T-cell (primary cell): ENCODE results near the gene DDIAS. TPM values are rescaled to one million over a fixed set of nuclear protein-coding genes. Genes with fewer than 3 reads are reported as not detected.

ENCODE experiments used
- ATAC-seq, 4 experiments: fragments of 200-7000 bp in 3 of 4; fragments of 150-1000 bp in 1 of 4; cut with Tn5 transposase; replicated peaks in 1 of 4; 1 replicate in 3 of 4; 2 replicates in 1 of 4; pipeline ENCODE4 v1.10.0; 2021; ENCODE audit warnings: moderate library complexity in 3 of 4, mild to moderate bottlenecking in 2 of 4, moderate number of reproducible peaks in 1 of 4
- CTCF ChIA-PET, 2 donors: fragments of 300-600 bp; sonication (Branson Sonifier 250); formaldehyde crosslinking; loops; one replicate each; lab custom pipeline; 2022; ENCODE audit warnings: antibody characterized with exemption in 2 of 2; lab: Charles Lee
- POLR2A ChIA-PET, 2 donors: fragments of 300-600 bp; sonication (Branson Sonifier 250); formaldehyde crosslinking; loops; one replicate each; lab custom pipeline; 2022; ENCODE audit warnings: antibody characterized with exemption in 2 of 2; lab: Charles Lee
- DNase-seq, 35 experiments: peaks; one replicate each; pipeline versions ENCODE4 v3.0.0 to v3.0.0-alpha.2; 2013 to 2023
- H3K27ac ChIP-seq: one replicate; pipeline ENCODE4 v1.5.1; 2013; ENCODE audit warnings: low read length
- H3K27me3 ChIP-seq, 2 experiments: replicated peaks in 1 of 2; 1 replicate in 1 of 2; 2 replicates in 1 of 2; pipeline versions ENCODE4 v1.6.1 to v1.7.0; 2013; ENCODE audit warnings: low read length in 1 of 2, mixed read lengths in 1 of 2; ENCODE audit not compliant: control insufficient read depth in 2 of 2, insufficient read depth in 2 of 2; ENCODE audit errors: extremely low read depth in 1 of 2
- H3K36me3 ChIP-seq, 2 donors: 1 replicate in 1 of 2; 2 replicates in 1 of 2; pipeline versions ENCODE4 v1.6.1 to v1.7.0; 2013; ENCODE audit warnings: low read length in 1 of 2; ENCODE audit not compliant: control insufficient read depth in 2 of 2, insufficient read depth in 1 of 2; ENCODE audit errors: extremely low read depth in 1 of 2
- H3K4me1 ChIP-seq, 2 experiments: 1 replicate in 1 of 2; 2 replicates in 1 of 2; pipeline versions ENCODE4 v1.6.1 to v1.7.0; 2013; ENCODE audit warnings: low read length in 2 of 2, mixed read lengths in 1 of 2; ENCODE audit not compliant: insufficient read depth in 2 of 2, control insufficient read depth in 1 of 2; ENCODE audit errors: extremely low read depth in 1 of 2
- H3K4me3 ChIP-seq, 2 donors: 1 replicate in 1 of 2; 2 replicates in 1 of 2; pipeline versions ENCODE4 v1.5.1 to v1.7.0; 2013; ENCODE audit warnings: mild to moderate bottlenecking in 2 of 2, low read length in 1 of 2, moderate library complexity in 1 of 2; ENCODE audit not compliant: control insufficient read depth in 1 of 2; ENCODE audit errors: extremely low read depth in 1 of 2
- H3K9me3 ChIP-seq: 2 replicates; pipeline ENCODE4 v1.7.0; 2013
- H3K27ac Mint-ChIP-seq, 2 donors: one replicate each; pipeline ENCODE4 v1.8.0; 2020 to 2021; ENCODE audit warnings: mild to moderate bottlenecking in 2 of 2, mixed read lengths in 2 of 2
- H3K27me3 Mint-ChIP-seq, 2 donors: one replicate each; pipeline ENCODE4 v1.8.0; 2021 to 2022; ENCODE audit warnings: mixed read lengths in 2 of 2
- H3K36me3 Mint-ChIP-seq: one replicate; pipeline ENCODE4 v1.8.0; 2021; ENCODE audit warnings: mixed read lengths
- H3K4me1 Mint-ChIP-seq, 3 donors: one replicate each; pipeline ENCODE4 v1.8.0; 2020 to 2022; ENCODE audit warnings: mixed read lengths in 3 of 3, mild to moderate bottlenecking in 1 of 3
- H3K4me3 Mint-ChIP-seq, 3 donors: one replicate each; pipeline ENCODE4 v1.8.0; 2020 to 2022; ENCODE audit warnings: mild to moderate bottlenecking in 3 of 3, mixed read lengths in 3 of 3, moderate library complexity in 3 of 3
- H3K9me3 Mint-ChIP-seq, 3 donors: one replicate each; pipeline ENCODE4 v1.8.0; 2020 to 2022; ENCODE audit warnings: mixed read lengths in 3 of 3
- WGBS: methylation state at CpG from one replicate; pipeline ENCODE4 v1.1.5; 2013; ENCODE audit warnings: missing lambda C conversion rate; ENCODE audit not compliant: insufficient coverage; 5-methylcytosine and 5-hydroxymethylcytosine counted together
- total RNA-seq, 35 experiments: library from RNA in 6 of 35; stranded (reverse) in 6 of 35; fragments of 120-200 nt in 1 of 35; gene quantifications; one replicate each; pipeline versions ENCODE4 v1.2.1 to v1.2.4 and lab custom pipeline; 2013 to 2026

DDIAS gene
- total RNA-seq, 5 donors from 2014 or later (not counting 1 experiment from before 2014, with no cell fraction given), result 0.55 to 1.9 (median 1.3) TPM

- ATAC-seq (no peak), DNase-seq (no peak)
- ChIA-PET CTCF (interaction anchor here in 1 of 2 donors (1.3 kb wide), 1 partner anchor 9 kb away, joined by 3 read pairs; no protein-coding TSS in a partner anchor), POLR2A (interaction anchor here in 1 of 2 donors (0.6 kb wide), 1 partner anchor 238 kb away, joined by 3 read pairs; no protein-coding TSS in a partner anchor)
- Mint-ChIP-seq H3K27me3 (no peaks in the 10 kb centered on the region), H3K9me3 (no peaks in the 10 kb centered on the region), H3K4me1 (peaks cover 3 to 8% (median 7%) of the 10 kb centered on the region in 3 donors), H3K36me3 (peaks cover 27% of the 10 kb centered on the region), H3K27ac (no peak overlapping the region), H3K4me3 (no peak overlapping the region)
- no peaks in the 10 kb centered on the region for H3K36me3 ChIP-seq
- no peaks in the 10 kb centered on the region for H3K9me3 ChIP-seq
- H3K27me3 ChIP-seq, result no peaks in the 10 kb centered on the region
- H3K27ac ChIP-seq, result no peak overlapping the region
- no peaks in the 10 kb centered on the region for H3K4me1 ChIP-seq
- no CpG with 5 or more reads among the region's 1 CpG for WGBS
- no peak overlapping the region for H3K4me3 ChIP-seq
Observed at GRCh38 chr11:82858556-82859091, 42.9 kb upstream of the DDIAS start.

- Mint-ChIP-seq H3K27me3 (no peaks in the 10 kb centered on the region), H3K27ac (no peak overlapping the region), H3K4me1 (peaks cover 0 to 5% (median 3%) of the 10 kb centered on the region in 3 donors), H3K4me3 (no peak overlapping the region), H3K9me3 (no peaks in the 10 kb centered on the region), H3K36me3 (peaks cover 23% of the 10 kb centered on the region)
- ATAC-seq (no peak), DNase-seq (no peak)
- no peaks in the 10 kb centered on the region for H3K36me3 ChIP-seq
- no peak overlapping the region for H3K27ac ChIP-seq
- 100% methylated on average over 1 of the region's 2 CpGs for WGBS
- H3K4me1 ChIP-seq, result no peaks in the 10 kb centered on the region
- H3K4me3 ChIP-seq, result no peak overlapping the region
- no peaks in the 10 kb centered on the region for H3K9me3 ChIP-seq
- H3K27me3 ChIP-seq, result no peaks in the 10 kb centered on the region
- ChIA-PET CTCF (interaction anchor here (0.6 to 1.3 kb wide), 3 partner anchors 7 to 142 kb away, joined by 3 read pairs; no protein-coding TSS in a partner anchor), POLR2A (no interaction called here)
Observed at GRCh38 chr11:82859750-82860149, 41.8 kb upstream of the DDIAS start.

GRCh38 chr11:82862379-82862778 is 39.2 kb upstream of the DDIAS start:
- POLR2A ChIA-PET, result no interaction called here
- CTCF ChIA-PET, result no interaction called here
- no peaks in the 10 kb centered on the region for H3K9me3 ChIP-seq
- H3K27ac ChIP-seq, result no peak overlapping the region
- no peaks in the 10 kb centered on the region for H3K36me3 ChIP-seq
- 90% methylated on average over 1 of the region's 2 CpGs for WGBS
- H3K27ac Mint-ChIP-seq, result no peak overlapping the region
- H3K9me3 Mint-ChIP-seq, result no peaks in the 10 kb centered on the region
- H3K27me3 Mint-ChIP-seq, result no peaks in the 10 kb centered on the region
- DNase-seq, result no peak
- H3K4me3 Mint-ChIP-seq, result no peak overlapping the region
- H3K27me3 ChIP-seq, result no peaks in the 10 kb centered on the region
- ATAC-seq, result no peak
- H3K36me3 Mint-ChIP-seq, result peaks cover 15% of the 10 kb centered on the region
- H3K4me3 ChIP-seq, result no peak overlapping the region
- H3K4me1 ChIP-seq, result no peaks in the 10 kb centered on the region
- peaks cover 3 to 8% (median 6%) of the 10 kb centered on the region in 3 donors for H3K4me1 Mint-ChIP-seq

- POLR2A ChIA-PET, result no interaction called here
- CTCF ChIA-PET, result interaction anchor here (0.6 to 1.1 kb wide), 3 partner anchors 8 to 146 kb away, joined by 3 to 5 read pairs (median 3); no protein-coding TSS in a partner anchor
Observed at GRCh38 chr11:82863209-82863608, 38.3 kb upstream of the DDIAS start.

GRCh38 chr11:82864268-82864667 is 37.3 kb upstream of the DDIAS start:
- Mint-ChIP-seq H3K27ac (no peak overlapping the region), H3K4me1 (peaks cover 7 to 12% (median 10%) of the 10 kb centered on the region in 3 donors), H3K9me3 (no peaks in the 10 kb centered on the region), H3K36me3 (peaks cover 2% of the 10 kb centered on the region), H3K4me3 (no peak overlapping the region), H3K27me3 (no peaks in the 10 kb centered on the region)
- POLR2A ChIA-PET, result no interaction called here
- ATAC-seq, result peak in 1 of 4 experiments; percentile 54
- no peak overlapping the region for H3K27ac ChIP-seq
- H3K4me1 ChIP-seq, result peaks cover 0 to 2% of the 10 kb centered on the region in 2 experiments
- H3K27me3 ChIP-seq, result no peaks in the 10 kb centered on the region
- no peaks in the 10 kb centered on the region for H3K9me3 ChIP-seq
- DNase-seq, result peak in 24 of 35 experiments; percentile 2 to 45 (median 11)
- WGBS, result 43% methylated on average over 3 of the region's 5 CpGs
- H3K4me3 ChIP-seq, result no peak overlapping the region
- H3K36me3 ChIP-seq, result no peaks in the 10 kb centered on the region
- CTCF ChIA-PET, result no interaction called here

More at GRCh38 chr11:82863209-82863608, 38.3 kb upstream of the DDIAS start:
- H3K36me3 ChIP-seq, result no peaks in the 10 kb centered on the region
- no peaks in the 10 kb centered on the region for H3K27me3 ChIP-seq
- no peaks in the 10 kb centered on the region for H3K9me3 ChIP-seq
- H3K4me3 ChIP-seq, result no peak overlapping the region
- Mint-ChIP-seq H3K27ac (no peak overlapping the region), H3K4me3 (no peak overlapping the region), H3K9me3 (no peaks in the 10 kb centered on the region), H3K4me1 (peaks cover 7 to 12% (median 10%) of the 10 kb centered on the region in 3 donors), H3K27me3 (no peaks in the 10 kb centered on the region), H3K36me3 (peaks cover 9% of the 10 kb centered on the region)
- H3K27ac ChIP-seq, result no peak overlapping the region
- no CpG with 5 or more reads among the region's 2 CpGs for WGBS
- no peak for DNase-seq
- H3K4me1 ChIP-seq, result peaks cover 0 to 2% of the 10 kb centered on the region in 2 experiments
- ATAC-seq, result no peak

- no peaks in the 10 kb centered on the region for H3K36me3 Mint-ChIP-seq
- no peak overlapping the region for H3K27ac Mint-ChIP-seq
- no peaks in the 10 kb centered on the region for H3K27me3 Mint-ChIP-seq
Observed at GRCh38 chr11:82865841-82866240, 35.7 kb upstream of the DDIAS start.

More at GRCh38 chr11:82865841-82866240, 35.7 kb upstream of the DDIAS start:
- Histone ChIP-seq H3K9me3 (no peaks in the 10 kb centered on the region), H3K4me1 (peaks cover 0 to 2% of the 10 kb centered on the region in 2 experiments), H3K27me3 (no peaks in the 10 kb centered on the region), H3K27ac (no peak overlapping the region), H3K4me3 (no peak overlapping the region), H3K36me3 (no peaks in the 10 kb centered on the region)
- 100% methylated on average over 1 of the region's 2 CpGs for WGBS
- Mint-ChIP-seq H3K4me1 (peaks cover 7 to 12% (median 10%) of the 10 kb centered on the region in 3 donors), H3K4me3 (no peak overlapping the region), H3K9me3 (no peaks in the 10 kb centered on the region)
- no peak for ATAC-seq
- ChIA-PET CTCF (interaction anchor here in 1 of 2 donors (0.6 kb wide), 2 partner anchors 9 to 1079 kb away, joined by 3 read pairs; no protein-coding TSS in a partner anchor), POLR2A (no interaction called here)
- DNase-seq, result no peak
